ENCODE measurements around the gene POLR2F.
A peak's percentile ranks its signal among the peaks of the same experiment; 100 is the strongest.
"Not testable (repeated sequence)": the region's sequence is repeated elsewhere in the genome, so short reads cannot be mapped to it uniquely, and the experiment has no call there.

The POLR2F gene

GRCh38 chr22:37924386-37925065 is 29.0 kb upstream of the POLR2F start:
- no peak for DNase-seq (ENCODE audit: extremely low read depth in 1 of 2, low read depth in 1 of 2)

DNA sequence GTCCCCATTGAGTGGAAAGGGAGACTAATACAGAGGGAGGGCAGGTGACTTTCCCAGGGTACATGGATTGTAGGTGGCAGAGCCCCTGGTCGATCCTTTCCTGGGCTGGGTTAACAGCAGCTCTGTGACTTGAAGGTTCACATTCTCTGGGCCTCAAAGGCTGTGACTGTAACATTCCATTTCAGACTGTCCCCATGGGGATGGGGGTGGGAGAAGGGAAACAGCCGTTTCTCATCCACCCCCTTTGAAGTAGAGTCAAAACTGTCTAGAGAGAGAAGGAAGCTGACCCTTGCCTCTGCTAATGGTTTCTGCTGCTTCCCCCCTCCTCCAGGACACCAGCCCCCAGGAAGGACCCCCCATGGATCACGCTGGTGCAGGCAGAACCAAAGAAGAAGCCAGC is 28.2 kb upstream of the POLR2F start:
- DNase-seq (ENCODE audit: extremely low read depth in 1 of 2, low read depth in 1 of 2) = no peak

DNA sequence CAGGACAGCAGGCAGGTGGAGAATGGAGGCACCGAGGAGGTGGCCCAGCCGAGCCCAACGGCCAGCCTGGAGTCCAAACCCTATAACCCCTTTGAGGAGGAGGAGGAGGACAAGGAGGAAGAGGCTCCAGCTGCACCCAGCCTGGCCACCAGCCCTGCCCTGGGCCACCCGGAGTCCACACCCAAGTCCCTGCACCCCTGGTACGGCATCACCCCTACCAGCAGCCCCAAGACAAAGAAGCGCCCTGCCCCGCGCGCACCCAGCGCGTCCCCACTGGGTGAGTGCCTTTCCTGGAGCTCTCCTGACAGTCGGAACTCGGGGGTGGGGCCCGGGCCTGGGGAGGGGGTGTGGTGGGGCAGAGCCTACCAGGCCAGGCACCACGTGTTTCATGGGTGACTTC is 27.7 kb upstream of the POLR2F start:
- no peak for DNase-seq (ENCODE audit: extremely low read depth in 1 of 2, low read depth in 1 of 2)

GRCh38 chr22:37926358-37926757 is 27.1 kb upstream of the POLR2F start:
- no peak for DNase-seq (ENCODE audit: extremely low read depth in 1 of 2, low read depth in 1 of 2)

GRCh38 chr22:37926771-37927636 is 26.5 kb upstream of the POLR2F start:
- DNase-seq (ENCODE audit: extremely low read depth in 1 of 2, low read depth in 1 of 2) = no peak

- no peak for DNase-seq (ENCODE audit: extremely low read depth in 1 of 2, low read depth in 1 of 2)
Measured at GRCh38 chr22:37927637-37927936, 25.9 kb upstream of the POLR2F start.

DNA sequence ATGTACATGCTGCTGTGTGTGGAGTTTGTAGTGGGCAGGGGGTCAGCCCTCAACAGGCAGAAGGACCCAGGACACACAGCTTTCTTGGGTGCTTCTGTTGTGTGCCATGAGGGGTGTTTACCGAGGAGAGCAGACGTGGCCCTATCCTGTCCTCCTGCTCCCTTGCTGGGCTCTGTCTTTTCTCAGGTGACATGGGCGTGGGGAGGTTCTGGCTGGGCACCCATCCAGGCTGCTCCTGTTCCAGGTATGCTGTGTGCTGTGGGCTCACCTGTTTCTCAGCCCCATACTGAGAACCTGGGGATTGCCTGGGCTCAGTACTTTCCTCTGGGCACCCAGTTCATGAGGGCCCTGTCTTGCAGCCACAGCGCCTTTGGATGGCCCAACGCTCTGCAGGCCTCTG is 24.1 kb upstream of the POLR2F start:
- no peak for DNase-seq (ENCODE audit: extremely low read depth in 1 of 2, low read depth in 1 of 2)

GRCh38 chr22:37930270-37930951 is 23.1 kb upstream of the POLR2F start:
- no peak for DNase-seq (ENCODE audit: extremely low read depth in 1 of 2, low read depth in 1 of 2)

DNA sequence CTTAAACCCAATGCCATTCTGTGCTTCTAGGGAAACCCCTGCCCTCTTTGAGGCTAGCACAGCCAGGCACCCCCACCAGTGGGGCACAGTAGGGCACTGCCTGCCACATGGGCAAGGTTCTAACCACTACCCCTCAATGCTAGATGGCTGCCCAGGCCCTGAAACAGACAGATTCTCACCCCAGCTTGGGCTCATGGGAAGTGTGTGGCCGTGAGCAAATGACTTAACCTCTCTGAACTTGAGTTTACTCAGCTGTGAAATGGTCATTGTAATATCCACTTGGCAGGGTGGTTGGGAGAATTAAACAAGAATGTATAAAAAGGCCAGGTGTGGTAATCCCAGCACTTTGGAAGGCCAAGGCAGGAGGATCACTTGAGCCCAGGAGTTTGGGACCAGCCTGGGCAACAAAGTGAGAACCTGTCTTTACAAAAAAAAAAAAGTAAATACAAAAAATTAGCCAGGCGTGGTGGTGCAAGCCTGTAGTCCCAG is 22.5 kb upstream of the POLR2F start:
- no peak for DNase-seq (ENCODE audit: extremely low read depth in 1 of 2, low read depth in 1 of 2)

- no peak for DNase-seq (ENCODE audit: extremely low read depth in 1 of 2, low read depth in 1 of 2)
Measured at GRCh38 chr22:37931893-37932389, 21.6 kb upstream of the POLR2F start.

- DNase-seq (ENCODE audit: extremely low read depth in 1 of 2, low read depth in 1 of 2) = no peak
Measured at GRCh38 chr22:37932401-37932800, 21.1 kb upstream of the POLR2F start.

DNA sequence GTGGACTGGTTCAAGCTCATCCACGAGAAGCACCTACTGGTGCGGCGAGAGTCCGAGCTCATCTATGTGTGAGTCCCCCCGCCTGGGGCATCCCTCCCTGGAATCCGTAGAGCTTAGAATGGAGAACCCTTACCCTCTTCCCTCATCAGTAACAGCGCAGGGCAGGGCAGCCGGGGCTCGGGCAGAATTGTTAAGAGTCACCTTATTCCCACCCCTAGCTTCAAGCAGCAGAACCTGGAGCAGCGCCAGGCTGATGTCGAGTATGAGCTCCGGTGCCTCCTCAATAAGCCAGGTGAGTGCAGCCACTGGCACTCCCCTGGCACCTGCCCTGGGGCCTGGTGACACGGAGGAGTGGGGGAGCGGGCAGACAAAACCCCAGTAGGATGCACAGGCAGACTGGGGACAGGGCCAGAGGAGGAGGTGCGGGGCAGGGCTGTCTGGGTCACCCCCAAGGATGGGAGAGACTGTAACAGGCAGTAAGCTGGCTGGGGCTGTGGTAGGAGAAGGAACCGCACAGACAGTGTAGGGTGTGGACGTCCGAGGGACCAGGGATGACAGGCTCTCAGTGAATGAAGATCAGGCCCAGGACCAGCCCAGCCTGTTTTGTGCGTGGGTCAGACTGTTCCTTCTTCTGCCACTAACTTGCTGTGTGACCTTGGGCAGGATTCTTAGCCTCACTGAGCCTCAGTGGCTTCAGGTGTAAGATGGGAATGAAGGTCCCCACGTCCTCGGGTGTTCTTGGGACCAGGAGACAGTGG is 20.5 kb upstream of the POLR2F start:
- no peak for DNase-seq (ENCODE audit: extremely low read depth in 1 of 2, low read depth in 1 of 2)

DNA sequence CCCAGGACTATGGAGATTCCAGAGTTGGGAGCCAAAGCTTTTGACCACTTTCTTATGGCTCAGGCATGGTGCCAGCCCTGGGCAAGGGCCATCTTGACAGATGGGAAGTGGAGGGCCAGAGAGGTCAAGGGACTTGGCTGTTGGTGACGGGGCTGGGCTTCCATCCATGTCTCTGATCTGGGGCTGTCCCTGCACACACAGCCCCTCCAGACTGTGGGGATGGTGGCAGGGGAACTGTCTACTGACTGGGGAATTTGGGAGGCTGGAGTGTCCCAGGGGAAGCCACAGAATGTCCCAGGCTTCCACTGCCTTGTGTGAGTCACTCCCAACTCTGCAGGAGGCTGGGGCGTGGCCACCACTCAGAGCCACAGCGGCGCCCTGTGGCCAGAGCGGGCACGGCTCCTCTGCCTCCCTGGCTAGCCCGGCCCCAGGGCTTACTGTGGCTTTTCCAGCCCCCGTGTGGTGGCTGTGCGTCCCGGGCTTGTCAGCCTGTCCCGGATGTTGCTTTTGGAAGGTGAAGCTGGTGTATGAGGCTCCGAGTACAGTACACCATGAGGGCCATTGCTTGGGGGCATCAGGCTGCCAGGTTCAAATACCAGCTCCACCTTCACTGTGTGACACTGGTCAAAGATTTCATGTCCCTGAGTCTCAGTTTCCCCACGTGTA is 19.7 kb upstream of the POLR2F start:
- DNase-seq (ENCODE audit: extremely low read depth in 1 of 2, low read depth in 1 of 2) = peak; percentile 31 to 67

- DNase-seq (ENCODE audit: extremely low read depth in 1 of 2, low read depth in 1 of 2) = no peak
Measured at GRCh38 chr22:37940698-37941376, 12.7 kb upstream of the POLR2F start.

GRCh38 chr22:37942133-37942532 is 11.4 kb upstream of the POLR2F start:
- no peak for DNase-seq (ENCODE audit: extremely low read depth in 1 of 2, low read depth in 1 of 2)

- no peak for DNase-seq (ENCODE audit: extremely low read depth in 1 of 2, low read depth in 1 of 2)
Measured at GRCh38 chr22:37943136-37943824, 10.2 kb upstream of the POLR2F start.

- DNase-seq (ENCODE audit: extremely low read depth in 1 of 2, low read depth in 1 of 2) = no peak
Measured at GRCh38 chr22:37943825-37944198, 9.7 kb upstream of the POLR2F start.

DNA sequence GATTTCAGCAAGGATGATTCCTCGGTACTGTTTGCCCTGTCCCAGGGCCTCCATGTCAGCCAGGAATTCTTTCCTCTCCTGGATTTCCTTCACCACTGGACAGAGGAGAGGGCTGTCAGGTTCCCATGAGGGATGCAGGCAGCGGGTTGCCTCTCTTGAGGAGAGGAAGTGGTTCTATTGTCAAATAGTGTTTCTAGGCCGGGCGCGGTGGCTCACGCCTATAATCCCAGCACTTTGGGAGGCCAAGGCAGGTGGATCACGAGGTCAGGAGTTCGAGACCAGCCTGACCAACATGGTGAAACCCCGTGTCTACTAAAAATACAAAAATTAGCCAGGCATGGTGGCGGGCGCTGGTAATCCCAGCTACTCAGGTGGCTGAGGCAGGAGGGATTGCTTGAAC is 9.1 kb upstream of the POLR2F start:
- DNase-seq (ENCODE audit: extremely low read depth in 1 of 2, low read depth in 1 of 2) = not testable (repeated sequence)

DNA sequence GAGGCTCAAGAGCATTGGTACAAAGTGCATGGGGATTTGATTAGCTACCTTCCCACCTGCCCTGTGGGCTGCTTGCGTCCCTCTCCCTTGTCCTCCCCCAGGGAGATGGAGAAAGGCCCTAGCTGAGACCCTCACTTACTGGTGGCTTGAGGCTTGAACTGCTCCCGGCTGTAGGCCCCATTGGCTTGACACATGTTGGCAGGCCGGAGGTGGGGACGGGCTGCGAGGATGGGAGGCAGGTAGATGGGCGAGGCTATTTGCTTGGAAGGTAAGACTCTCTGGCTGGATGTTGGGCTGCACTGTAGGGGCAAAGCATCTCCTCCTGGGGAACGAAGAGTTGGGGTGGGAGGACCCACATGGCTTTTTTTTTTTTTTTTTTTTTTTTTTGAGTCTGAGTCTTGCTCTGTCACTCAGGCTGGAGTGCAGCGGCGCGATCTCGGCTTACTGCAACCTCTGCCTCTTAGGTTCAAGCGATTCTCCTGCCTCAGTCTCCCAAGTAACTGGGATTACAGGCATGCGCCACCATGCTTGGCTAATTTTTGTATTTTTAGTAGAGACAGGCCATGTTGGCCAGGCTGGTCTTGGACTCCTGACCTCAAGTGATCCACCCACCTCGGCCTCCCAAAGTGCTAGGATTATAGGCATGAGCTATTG is 6.2 kb upstream of the POLR2F start:
- not testable (repeated sequence) for DNase-seq (ENCODE audit: extremely low read depth in 1 of 2, low read depth in 1 of 2)

Data from activated CD8-positive, alpha-beta memory T cell treated with anti-CD3 and anti-CD28 coated beads for 1 hour (primary cell).